Right cardiac atrium (tissue), 5 donors: ENCODE measurements around the gene STX18. TPM values are rescaled to one million over a fixed set of nuclear protein-coding genes. Genes with fewer than 3 reads are reported as not detected.

ENCODE experiments used
- ATAC-seq, 2 donors: fragments of 200-7000 bp; cut with Tn5 transposase; one replicate each; pipeline versions ENCODE4 v1.8.0 to v1.9.1; 2020; ENCODE audit warnings: moderate library complexity in 2 of 2, mild to moderate bottlenecking in 1 of 2
- DNase-seq, 3 donors: peaks; one replicate each; pipeline ENCODE4 v3.0.0-alpha.2; 2020
- H3K27ac ChIP-seq: one replicate; pipeline ENCODE4 v1.5.1; 2013; ENCODE audit warnings: mild to moderate bottlenecking, low read length, control low read depth, moderate library complexity
- H3K27me3 ChIP-seq: one replicate; pipeline ENCODE4 v1.6.1; 2013; ENCODE audit not compliant: control insufficient read depth, insufficient read depth
- H3K4me1 ChIP-seq: one replicate; pipeline ENCODE4 v1.6.1; 2013; ENCODE audit warnings: low read length; ENCODE audit not compliant: control insufficient read depth, insufficient read depth
- H3K4me3 ChIP-seq: one replicate; pipeline ENCODE4 v1.5.1; 2013; ENCODE audit warnings: low read length, control low read depth
- H3K9me3 ChIP-seq: one replicate; pipeline ENCODE4 v1.6.1; 2013; ENCODE audit warnings: low read length; ENCODE audit not compliant: control insufficient read depth
- WGBS: extraction: QIAGEN DNeasy Blood & Tissue Kit; methylation state at CpG from one replicate; pipeline ENCODE4 v1.1.7; 2013; 5-methylcytosine and 5-hydroxymethylcytosine counted together
- intact Hi-C, 4 donors: fragments of 100-400 bp; cut with DNase I; formaldehyde crosslinking; loops; one replicate each; pipeline versions ENCODE4 v1.11.0 to v1.14.0; 2022 to 2023
- polyA plus RNA-seq: library from polyadenylated mRNA; stranded (reverse); fragments of 200-250 nt; gene quantifications from one replicate; pipeline ENCODE4 v1.2.3, GENCODE V29; 2013
- total RNA-seq, 4 donors: library from RNA; stranded (reverse); fragmentation: NEBNext Ultra II Directional; extraction: Animal tissue kit (Norgen Biotek cat#: 25700); gene quantifications; one replicate each; pipeline ENCODE4 v1.2.1, GENCODE V29; 2021
- donor health status: healthy with polysubstance abuse.
- donor health status: DM: no; HTN: yes; CAD: no.
- donor health status: DM: no; HTN: no; CAD: no.
- donor health status: DM: no; HTN: yes; CAD: no; lungs with severe emphysema.
- donor health status: DM: yes; HTN: yes; CAD: no.

Gene STX18
- total and polyA plus RNA-seq, 5 donors, result 14.9 to 25.9 (median 17.0) TPM

DNA sequence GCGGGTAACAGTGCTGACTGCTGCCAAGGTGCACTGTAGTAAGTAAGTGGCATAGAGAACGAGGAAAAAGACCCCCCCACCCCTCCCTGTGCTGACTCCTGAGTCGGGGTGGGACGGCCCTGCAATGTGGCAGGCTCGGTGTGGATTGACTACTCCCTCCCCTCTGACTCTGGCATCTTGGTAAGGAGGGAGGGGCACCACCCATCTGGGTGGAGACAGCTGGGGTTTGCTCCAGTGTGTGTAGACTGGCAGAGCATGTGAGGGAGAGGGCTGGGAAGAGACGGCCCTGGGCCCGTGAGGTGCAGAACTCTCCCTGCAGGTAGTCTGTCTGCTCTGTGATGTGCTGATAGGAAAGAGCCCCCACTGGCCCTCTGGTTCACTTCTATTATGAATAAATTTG lies 124.0 kb downstream of the STX18 start:
- no peak for ATAC-seq
- intact Hi-C loops, result no loop called here

GRCh38 chr4:4416981-4417380 lies 124.9 kb downstream of the STX18 start:
- Histone ChIP-seq H3K4me3 (no peak overlapping the region), H3K9me3 (no peaks in the 10 kb centered on the region), H3K27ac (no peak overlapping the region), H3K4me1 (no peaks in the 10 kb centered on the region), H3K27me3 (no peaks in the 10 kb centered on the region)
- WGBS, result 95% methylated on average over 11 of the region's 11 CpGs
- ATAC-seq (no peak), DNase-seq (no peak)
- intact Hi-C loops, result no loop called here

More for the DNA sequence above, 124.0 kb downstream of the STX18 start:
- no peaks in the 10 kb centered on the region for H3K27me3 ChIP-seq
- WGBS, result 68% methylated on average over 7 of the region's 7 CpGs
- no peak for DNase-seq
- H3K4me1 ChIP-seq, result no peaks in the 10 kb centered on the region
- H3K4me3 ChIP-seq, result no peak overlapping the region
- H3K9me3 ChIP-seq, result no peaks in the 10 kb centered on the region
- H3K27ac ChIP-seq, result no peak overlapping the region

- Histone ChIP-seq H3K4me3 (no peak overlapping the region), H3K9me3 (no peaks in the 10 kb centered on the region), H3K27ac (no peak overlapping the region), H3K27me3 (no peaks in the 10 kb centered on the region), H3K4me1 (no peaks in the 10 kb centered on the region)
- DNase-seq (no peak), ATAC-seq (no peak)
- 89% methylated on average over 27 of the region's 27 CpGs for WGBS
- intact Hi-C loops, result no loop called here
Measured at GRCh38 chr4:4415806-4416805, 125.7 kb downstream of the STX18 start.

GRCh38 chr4:4415107-4415805 lies 126.6 kb downstream of the STX18 start:
- ATAC-seq (peak; percentile 12 to 15), DNase-seq (no peak)
- H3K27me3 ChIP-seq, result no peaks in the 10 kb centered on the region
- no peak overlapping the region for H3K27ac ChIP-seq
- intact Hi-C loops, result no loop called here
- H3K4me1 ChIP-seq, result no peaks in the 10 kb centered on the region
- 96% methylated on average over 19 of the region's 19 CpGs for WGBS
- no peaks in the 10 kb centered on the region for H3K9me3 ChIP-seq
- no peak overlapping the region for H3K4me3 ChIP-seq

- no peaks in the 10 kb centered on the region for H3K27me3 ChIP-seq
- DNase-seq (no peak), ATAC-seq (peak in 1 of 2 donors; percentile 6)
- intact Hi-C loops, result no loop called here
- H3K27ac ChIP-seq, result no peak overlapping the region
- H3K4me3 ChIP-seq, result no peak overlapping the region
- H3K9me3 ChIP-seq, result no peaks in the 10 kb centered on the region
- H3K4me1 ChIP-seq, result no peaks in the 10 kb centered on the region
- WGBS, result 79% methylated on average over 7 of the region's 7 CpGs
Measured at GRCh38 chr4:4413806-4414205, 128.0 kb downstream of the STX18 start.

- H3K27ac ChIP-seq, result no peak overlapping the region
- intact Hi-C loops, result no loop called here
- H3K27me3 ChIP-seq, result no peaks in the 10 kb centered on the region
- H3K4me1 ChIP-seq, result no peaks in the 10 kb centered on the region
- H3K4me3 ChIP-seq, result no peak overlapping the region
- WGBS, result 86% methylated on average over 10 of the region's 10 CpGs
- DNase-seq (no peak), ATAC-seq (peak in 1 of 2 donors; percentile 15)
- H3K9me3 ChIP-seq, result no peaks in the 10 kb centered on the region
Measured at GRCh38 chr4:4413373-4413725, 128.5 kb downstream of the STX18 start.

DNA sequence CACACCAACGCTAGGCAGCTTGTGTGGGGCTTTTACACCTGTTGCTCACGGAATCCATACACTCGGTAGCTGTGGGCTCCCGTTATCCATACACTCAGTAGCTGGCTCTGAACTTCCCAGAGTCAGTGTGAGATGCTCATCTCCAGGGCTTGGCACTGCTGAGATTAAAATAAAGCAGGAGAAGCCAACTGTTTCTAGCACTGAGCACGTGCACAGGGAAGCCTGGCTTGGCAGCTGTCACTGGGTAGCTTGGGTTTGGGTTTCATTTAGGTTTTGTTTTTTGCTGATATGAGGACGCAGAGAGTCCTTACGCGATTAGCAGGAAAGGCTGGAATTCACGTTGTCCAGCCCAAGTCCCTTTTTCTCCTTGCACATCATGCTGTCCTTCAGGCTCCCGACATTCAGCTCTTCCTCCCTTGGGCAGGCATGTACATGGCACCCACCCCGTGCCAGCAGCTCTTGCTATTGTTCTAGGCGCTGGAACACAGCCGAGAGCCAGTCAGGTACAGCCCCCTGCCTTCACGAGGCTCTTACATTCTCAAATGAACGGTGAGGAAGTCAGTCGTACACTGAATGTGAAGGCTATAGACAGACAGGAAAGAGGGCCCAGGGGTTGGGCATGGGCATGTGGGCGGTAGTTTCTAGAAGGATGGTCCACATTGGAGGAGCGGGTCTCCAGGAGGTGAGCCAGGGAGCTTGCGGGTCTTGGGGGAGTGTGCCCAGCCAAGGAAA lies 129.0 kb downstream of the STX18 start:
- Histone ChIP-seq H3K9me3 (no peaks in the 10 kb centered on the region), H3K4me3 (no peak overlapping the region), H3K27ac (no peak overlapping the region), H3K4me1 (no peaks in the 10 kb centered on the region), H3K27me3 (no peaks in the 10 kb centered on the region)
- intact Hi-C loops, result no loop called here
- ATAC-seq, result peak in 1 of 2 donors; percentile 5
- DNase-seq, result no peak
- 74% methylated on average over 19 of the region's 19 CpGs for WGBS

- no peak overlapping the region for H3K27ac ChIP-seq
- no peak for DNase-seq
- intact Hi-C loops, result no loop called here
- ATAC-seq, result no peak
- no peak overlapping the region for H3K4me3 ChIP-seq
- H3K27me3 ChIP-seq, result no peaks in the 10 kb centered on the region
- no peaks in the 10 kb centered on the region for H3K4me1 ChIP-seq
- H3K9me3 ChIP-seq, result no peaks in the 10 kb centered on the region
- WGBS, result 88% methylated on average over 15 of the region's 15 CpGs
Measured at GRCh38 chr4:4411906-4412305, 129.9 kb downstream of the STX18 start.

GRCh38 chr4:4410271-4410670 lies 131.6 kb downstream of the STX18 start:
- intact Hi-C loops, result no loop called here
- WGBS, result 84% methylated on average over 15 of the region's 15 CpGs
- Histone ChIP-seq H3K9me3 (no peaks in the 10 kb centered on the region), H3K27ac (no peak overlapping the region), H3K4me1 (no peaks in the 10 kb centered on the region), H3K27me3 (no peaks in the 10 kb centered on the region), H3K4me3 (no peak overlapping the region)
- DNase-seq, result no peak
- no peak for ATAC-seq

GRCh38 chr4:4409416-4410115 lies 132.3 kb downstream of the STX18 start:
- H3K4me1 ChIP-seq, result no peaks in the 10 kb centered on the region
- DNase-seq (no peak), ATAC-seq (no peak)
- no peak overlapping the region for H3K4me3 ChIP-seq
- H3K27ac ChIP-seq, result no peak overlapping the region
- no peaks in the 10 kb centered on the region for H3K27me3 ChIP-seq
- 88% methylated on average over 23 of the region's 23 CpGs for WGBS
- no peaks in the 10 kb centered on the region for H3K9me3 ChIP-seq
- intact Hi-C loops, result no loop called here
